Mesenchymal stem cell (in vitro differentiated cells and primary cell): ENCODE data around the gene GRIK2.

ENCODE experiments used
- DNase-seq: peaks from one replicate; pipeline ENCODE4 v3.0.0-alpha.2; 2013
- H2AFZ ChIP-seq: one replicate; pipeline ENCODE4 v1.6.1; 2013; ENCODE audit warnings: low read depth, mild to moderate bottlenecking, control low read depth, inconsistent platforms, low read length, moderate library complexity
- H2AK5ac ChIP-seq: 2 replicates; pipeline ENCODE4 v1.6.1; 2013; ENCODE audit warnings: low read length, moderate library complexity, mild to moderate bottlenecking, inconsistent platforms; ENCODE audit not compliant: severe bottlenecking
- H2BK120ac ChIP-seq: one replicate; pipeline ENCODE4 v1.6.1; 2013; ENCODE audit warnings: low read depth, mild to moderate bottlenecking, inconsistent platforms, low read length, moderate library complexity
- H2BK12ac ChIP-seq, 2 experiments: one replicate each; pipeline ENCODE4 v1.6.1; 2013; ENCODE audit warnings: inconsistent platforms in 2 of 2, low read length in 2 of 2, mild to moderate bottlenecking in 2 of 2, moderate library complexity in 2 of 2, control low read depth in 1 of 2
- H2BK15ac ChIP-seq: one replicate; pipeline ENCODE4 v1.6.1; 2013; ENCODE audit warnings: mild to moderate bottlenecking, low read depth, inconsistent platforms; ENCODE audit not compliant: poor library complexity, severe bottlenecking
- H2BK5ac ChIP-seq: 2 replicates; pipeline ENCODE4 v1.6.1; 2013; ENCODE audit warnings: low read depth, mild to moderate bottlenecking, low read length, control low read depth, inconsistent platforms; ENCODE audit not compliant: poor library complexity, severe bottlenecking
- H3K14ac ChIP-seq, 2 experiments: one replicate each; pipeline ENCODE4 v1.6.1; 2013; ENCODE audit warnings: inconsistent platforms in 2 of 2, low read length in 2 of 2, control low read depth in 1 of 2, mild to moderate bottlenecking in 1 of 2, moderate library complexity in 1 of 2
- H3K18ac ChIP-seq, 2 experiments: one replicate each; pipeline ENCODE4 v1.6.1; 2013; ENCODE audit warnings: inconsistent platforms in 2 of 2, low read length in 2 of 2, control low read depth in 1 of 2, low read depth in 1 of 2, mild to moderate bottlenecking in 1 of 2
- H3K23ac ChIP-seq, 2 experiments: one replicate each; pipeline ENCODE4 v1.6.1; 2013; ENCODE audit warnings: inconsistent platforms in 2 of 2, low read length in 2 of 2, mild to moderate bottlenecking in 2 of 2, moderate library complexity in 2 of 2, control low read depth in 1 of 2
- H3K27ac ChIP-seq: 2 replicates; pipeline ENCODE4 v1.5.1; 2013; ENCODE audit warnings: mild to moderate bottlenecking, moderate library complexity, low read length, control low read depth, inconsistent platforms; ENCODE audit not compliant: poor library complexity, severe bottlenecking
- H3K27me3 ChIP-seq, 2 experiments: 2 replicates each; pipeline versions ENCODE4 v1.6.1 to v1.7.0; 2013; ENCODE audit warnings: low read length in 2 of 2, mild to moderate bottlenecking in 2 of 2, moderate library complexity in 2 of 2, control low read depth in 1 of 2, inconsistent platforms in 1 of 2; ENCODE audit not compliant: control insufficient read depth in 1 of 2, insufficient read depth in 1 of 2
- H3K36me3 ChIP-seq, 2 experiments: 2 replicates each; pipeline versions ENCODE4 v1.6.1 to v1.7.0; 2013; ENCODE audit warnings: low read length in 2 of 2, control low read depth in 1 of 2, inconsistent platforms in 1 of 2, low read depth in 1 of 2, mild to moderate bottlenecking in 1 of 2; ENCODE audit not compliant: insufficient read depth in 2 of 2, control insufficient read depth in 1 of 2
- H3K4ac ChIP-seq, 2 experiments: one replicate each; pipeline ENCODE4 v1.6.1; 2013; ENCODE audit warnings: inconsistent platforms in 2 of 2, low read length in 2 of 2, mild to moderate bottlenecking in 2 of 2, moderate library complexity in 2 of 2, control low read depth in 1 of 2, low read depth in 1 of 2
- H3K4me1 ChIP-seq: 2 replicates; pipeline ENCODE4 v1.6.1; 2013; ENCODE audit warnings: low read depth, low read length, control low read depth; ENCODE audit not compliant: control insufficient read depth, insufficient read depth
- H3K4me2 ChIP-seq: 2 replicates; pipeline ENCODE4 v1.6.1; 2013; ENCODE audit warnings: low read length, mild to moderate bottlenecking, inconsistent platforms; ENCODE audit not compliant: poor library complexity, severe bottlenecking
- H3K4me3 ChIP-seq, 2 experiments: 2 replicates each; pipeline versions ENCODE4 v1.5.1 to v1.7.0; 2013; ENCODE audit warnings: low read length in 2 of 2, mild to moderate bottlenecking in 2 of 2, control low read depth in 1 of 2, low read depth in 1 of 2; ENCODE audit not compliant: insufficient read depth in 1 of 2
- H3K79me1 ChIP-seq: replicated peaks from 2 replicates; pipeline ENCODE4 v1.6.1; 2013; ENCODE audit warnings: mild to moderate bottlenecking, control low read depth, low read length, inconsistent platforms; ENCODE audit not compliant: poor library complexity, severe bottlenecking
- H3K9ac ChIP-seq: 2 replicates; pipeline ENCODE4 v1.7.0; 2013; ENCODE audit warnings: mild to moderate bottlenecking, low read length, moderate library complexity
- H3K9me3 ChIP-seq: 2 replicates; pipeline ENCODE4 v1.7.0; 2013; ENCODE audit warnings: mild to moderate bottlenecking, low read length; ENCODE audit not compliant: control insufficient read depth
- H4K8ac ChIP-seq: one replicate; pipeline ENCODE4 v1.6.1; 2013; ENCODE audit warnings: inconsistent platforms, mild to moderate bottlenecking, low read length, moderate library complexity
- H4K91ac ChIP-seq: one replicate; pipeline ENCODE4 v1.6.1; 2013; ENCODE audit warnings: mild to moderate bottlenecking, low read length, inconsistent platforms
- WGBS: methylation state at CpG from one replicate; pipeline ENCODE4 v1.1.7; 2013; ENCODE audit warnings: mixed read lengths; 5-methylcytosine and 5-hydroxymethylcytosine counted together

Gene GRIK2

GRCh38 chr6:101541894-101542293, 148.4 kb downstream of the GRIK2 start:
- no CpG with 5 or more reads among the region's 2 CpGs for WGBS

GRCh38 chr6:101543796-101544195, 150.3 kb downstream of the GRIK2 start:
- Histone ChIP-seq H2AFZ (no peak overlapping the region), H3K79me1 (no peaks in the 10 kb centered on the region), H3K27ac (peak overlapping the region; percentile 20), H3K4me2 (no peak overlapping the region), H2AK5ac (no peak overlapping the region), H3K4ac (no peak overlapping the region), H2BK15ac (no peak overlapping the region), H3K23ac (no peak overlapping the region), H3K36me3 (no peaks in the 10 kb centered on the region), H4K8ac (no peak overlapping the region), H3K9me3 (no peaks in the 10 kb centered on the region), H3K4me1 (no peaks in the 10 kb centered on the region), H4K91ac (no peak overlapping the region), H2BK5ac (no peak overlapping the region), H3K27me3 (no peaks in the 10 kb centered on the region), H2BK120ac (no peak overlapping the region), H3K9ac (no peak overlapping the region), H2BK12ac (no peak overlapping the region), H3K14ac (no peak overlapping the region), H3K4me3 (no peak overlapping the region), H3K18ac (no peak overlapping the region)
- no CpG with 5 or more reads among the region's 1 CpG for WGBS
- no peak for DNase-seq

More at GRCh38 chr6:101541894-101542293, 148.4 kb downstream of the GRIK2 start:
- no peak overlapping the region for H4K91ac ChIP-seq
- no peak overlapping the region for H3K23ac ChIP-seq
- H3K9ac ChIP-seq = no peak overlapping the region
- H3K4ac ChIP-seq = no peak overlapping the region
- H3K4me2 ChIP-seq = no peak overlapping the region
- no peaks in the 10 kb centered on the region for H3K4me1 ChIP-seq
- no peaks in the 10 kb centered on the region for H3K36me3 ChIP-seq
- no peak overlapping the region for H3K14ac ChIP-seq
- H3K27me3 ChIP-seq = no peaks in the 10 kb centered on the region
- H3K4me3 ChIP-seq = no peak overlapping the region
- H3K79me1 ChIP-seq = no peaks in the 10 kb centered on the region
- no peak overlapping the region for H2AFZ ChIP-seq
- no peak overlapping the region for H2BK5ac ChIP-seq
- H2AK5ac ChIP-seq = no peak overlapping the region
- no peak overlapping the region for H3K27ac ChIP-seq
- H2BK120ac ChIP-seq = no peak overlapping the region
- H3K9me3 ChIP-seq = no peaks in the 10 kb centered on the region
- no peak overlapping the region for H2BK15ac ChIP-seq
- DNase-seq = no peak
- H4K8ac ChIP-seq = no peak overlapping the region
- H2BK12ac ChIP-seq = no peak overlapping the region
- H3K18ac ChIP-seq = no peak overlapping the region

- no peak overlapping the region for H3K14ac ChIP-seq
- H2AFZ ChIP-seq = no peak overlapping the region
- H3K4me3 ChIP-seq = no peak overlapping the region
- no peak overlapping the region for H3K23ac ChIP-seq
- no peaks in the 10 kb centered on the region for H3K36me3 ChIP-seq
- no peak overlapping the region for H3K9ac ChIP-seq
- no peak overlapping the region for H4K91ac ChIP-seq
- DNase-seq = no peak
- H3K9me3 ChIP-seq = no peaks in the 10 kb centered on the region
- no peak overlapping the region for H3K18ac ChIP-seq
- no peak overlapping the region for H2BK5ac ChIP-seq
- no peaks in the 10 kb centered on the region for H3K79me1 ChIP-seq
- no peak overlapping the region for H2BK15ac ChIP-seq
- no peak overlapping the region for H2AK5ac ChIP-seq
- H3K4me1 ChIP-seq = no peaks in the 10 kb centered on the region
- H2BK120ac ChIP-seq = no peak overlapping the region
- H2BK12ac ChIP-seq = no peak overlapping the region
- no peaks in the 10 kb centered on the region for H3K27me3 ChIP-seq
- H3K4ac ChIP-seq = no peak overlapping the region
- no peak overlapping the region for H3K27ac ChIP-seq
- 84% methylated on average over 3 of the region's 5 CpGs for WGBS
- H3K4me2 ChIP-seq = no peak overlapping the region
- H4K8ac ChIP-seq = no peak overlapping the region
These were observed 150.8 kb downstream of the GRIK2 start for GRCh38 chr6:101544286-101544685.

- Histone ChIP-seq H3K4me1 (no peaks in the 10 kb centered on the region), H4K91ac (no peak overlapping the region), H3K36me3 (no peaks in the 10 kb centered on the region), H3K18ac (no peak overlapping the region), H3K27ac (peak overlapping the region; percentile 56), H2BK120ac (no peak overlapping the region), H2AK5ac (no peak overlapping the region), H3K23ac (no peak overlapping the region), H2BK15ac (no peak overlapping the region), H3K14ac (no peak overlapping the region), H3K27me3 (no peaks in the 10 kb centered on the region), H3K9me3 (no peaks in the 10 kb centered on the region), H3K4me3 (no peak overlapping the region), H2BK5ac (no peak overlapping the region), H2AFZ (no peak overlapping the region), H3K9ac (no peak overlapping the region), H4K8ac (no peak overlapping the region), H2BK12ac (no peak overlapping the region), H3K79me1 (no peaks in the 10 kb centered on the region), H3K4ac (no peak overlapping the region), H3K4me2 (no peak overlapping the region)
- peak; percentile 8 for DNase-seq
- WGBS = no CpG with 5 or more reads among the region's 3 CpGs
These were observed 151.7 kb downstream of the GRIK2 start for GRCh38 chr6:101545191-101545590.
